Effector CD8-positive, alpha-beta T cell (primary cell): Measurements from ENCODE around the gene CLSTN1.
"Not testable (repeated sequence)": the region's sequence is repeated elsewhere in the genome, so short reads cannot be mapped to it uniquely, and the experiment has no call there.

Experiments
- DNase-seq: peaks from one replicate; lab custom pipeline; 2025; lab: John Stamatoyannopoulos, UW

CLSTN1 gene

GRCh38 chr1:9714257-9714718, 109.5 kb downstream of the CLSTN1 start:
- DNase-seq, result peak; percentile 18

GRCh38 chr1:9712767-9713166, 111.0 kb downstream of the CLSTN1 start:
- DNase-seq, result not testable (repeated sequence)

GRCh38 chr1:9711466-9712020, 112.2 kb downstream of the CLSTN1 start:
- no peak for DNase-seq

GRCh38 chr1:9710037-9710436, 113.7 kb downstream of the CLSTN1 start:
- DNase-seq, result no peak

GRCh38 chr1:9706178-9706577, 117.6 kb downstream of the CLSTN1 start:
- no peak for DNase-seq

GRCh38 chr1:9705337-9706093, 118.2 kb downstream of the CLSTN1 start:
- no peak for DNase-seq

- no peak for DNase-seq
Measured at GRCh38 chr1:9703681-9704080, 120.1 kb downstream of the CLSTN1 start.

- no peak for DNase-seq
Measured at GRCh38 chr1:9703165-9703509, 120.6 kb downstream of the CLSTN1 start.

- no peak for DNase-seq
Measured at GRCh38 chr1:9701665-9702064, 122.1 kb downstream of the CLSTN1 start.

- DNase-seq, result no peak
Measured at GRCh38 chr1:9700340-9700739, 123.4 kb downstream of the CLSTN1 start.

- DNase-seq, result no peak
Measured at GRCh38 chr1:9699361-9699760, 124.4 kb downstream of the CLSTN1 start.

GRCh38 chr1:9696793-9697192, 127.0 kb downstream of the CLSTN1 start:
- no peak for DNase-seq

- DNase-seq, result no peak
Measured at GRCh38 chr1:9691691-9692090, 132.1 kb downstream of the CLSTN1 start.

- peak; percentile 17 for DNase-seq
Measured at GRCh38 chr1:9691108-9691445, 132.7 kb downstream of the CLSTN1 start.

- no peak for DNase-seq
Measured at GRCh38 chr1:9690440-9691107, 133.2 kb downstream of the CLSTN1 start.

GRCh38 chr1:9689971-9690381, 133.8 kb downstream of the CLSTN1 start:
- DNase-seq, result no peak

- peak; percentile 76 for DNase-seq
Measured at GRCh38 chr1:9689011-9689706, 134.6 kb downstream of the CLSTN1 start.

GRCh38 chr1:9688599-9688998, 135.2 kb downstream of the CLSTN1 start:
- DNase-seq, result no peak

- no peak for DNase-seq
Measured at GRCh38 chr1:9687874-9688582, 135.7 kb downstream of the CLSTN1 start.

GRCh38 chr1:9687120-9687873, 136.5 kb downstream of the CLSTN1 start:
- DNase-seq, result peak; percentile 54

- no peak for DNase-seq
Measured at GRCh38 chr1:9684801-9685200, 139.0 kb downstream of the CLSTN1 start.
